GM12801 (cell line): ENCODE results near the gene ARL13A.

Source experiments
- TF ChIP-seq, protein P1 (sequence below): IDR thresholded peaks from one replicate; pipeline ENCODE4 v1.5.1; 2011; ENCODE audit warnings: control low read depth; ENCODE audit not compliant: insufficient read length; ENCODE audit errors: extremely low read depth

The ARL13A gene

DNA sequence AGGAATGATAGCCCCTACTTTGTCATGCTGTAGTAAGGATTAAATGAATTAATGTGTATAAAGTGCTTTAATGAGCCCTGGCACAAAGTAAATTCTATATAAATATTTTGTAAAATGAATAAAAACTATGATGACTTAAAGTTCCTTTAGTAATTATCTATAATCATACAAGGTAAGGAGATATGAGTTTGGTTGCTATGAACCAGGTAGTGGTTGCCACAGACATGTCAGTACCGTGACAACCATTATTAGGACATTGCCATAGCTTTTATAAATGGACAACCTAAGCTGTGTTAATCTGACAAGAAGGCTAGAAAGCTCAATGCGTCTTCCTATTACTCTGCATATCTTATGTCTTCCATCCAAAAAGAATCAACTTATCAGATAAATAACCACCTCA is at the start of gene ARL13A:
Gene ARL13A, plus strand, starts transcription at position 301 of the 400 bp plus-strand sequence. CDS start 3,982 bp downstream, outside the sequence.
- TF ChIP-seq, protein P1, sequence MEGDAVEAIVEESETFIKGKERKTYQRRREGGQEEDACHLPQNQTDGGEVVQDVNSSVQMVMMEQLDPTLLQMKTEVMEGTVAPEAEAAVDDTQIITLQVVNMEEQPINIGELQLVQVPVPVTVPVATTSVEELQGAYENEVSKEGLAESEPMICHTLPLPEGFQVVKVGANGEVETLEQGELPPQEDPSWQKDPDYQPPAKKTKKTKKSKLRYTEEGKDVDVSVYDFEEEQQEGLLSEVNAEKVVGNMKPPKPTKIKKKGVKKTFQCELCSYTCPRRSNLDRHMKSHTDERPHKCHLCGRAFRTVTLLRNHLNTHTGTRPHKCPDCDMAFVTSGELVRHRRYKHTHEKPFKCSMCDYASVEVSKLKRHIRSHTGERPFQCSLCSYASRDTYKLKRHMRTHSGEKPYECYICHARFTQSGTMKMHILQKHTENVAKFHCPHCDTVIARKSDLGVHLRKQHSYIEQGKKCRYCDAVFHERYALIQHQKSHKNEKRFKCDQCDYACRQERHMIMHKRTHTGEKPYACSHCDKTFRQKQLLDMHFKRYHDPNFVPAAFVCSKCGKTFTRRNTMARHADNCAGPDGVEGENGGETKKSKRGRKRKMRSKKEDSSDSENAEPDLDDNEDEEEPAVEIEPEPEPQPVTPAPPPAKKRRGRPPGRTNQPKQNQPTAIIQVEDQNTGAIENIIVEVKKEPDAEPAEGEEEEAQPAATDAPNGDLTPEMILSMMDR: no peak

DNA sequence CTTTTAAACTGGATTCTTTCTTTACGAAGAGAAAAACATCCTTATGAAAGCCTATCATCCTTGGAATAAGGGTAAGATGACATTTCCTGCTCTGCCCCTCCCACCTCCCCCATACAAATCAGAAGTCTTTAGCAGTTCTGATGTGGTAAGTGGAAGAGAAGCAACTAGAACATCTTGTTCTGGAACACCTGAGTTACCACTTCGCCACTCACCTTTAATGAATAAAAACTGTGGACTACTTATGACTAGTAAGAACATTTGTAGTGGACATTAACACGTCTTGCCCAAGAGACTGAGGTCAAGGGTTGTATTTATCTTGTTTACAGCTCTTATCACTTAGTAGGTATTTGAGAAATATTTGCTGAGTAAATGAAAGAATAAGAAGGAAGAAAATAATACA is 45.1 kb upstream of the ARL13A start:
- TF ChIP-seq, protein P1: no peak

DNA sequence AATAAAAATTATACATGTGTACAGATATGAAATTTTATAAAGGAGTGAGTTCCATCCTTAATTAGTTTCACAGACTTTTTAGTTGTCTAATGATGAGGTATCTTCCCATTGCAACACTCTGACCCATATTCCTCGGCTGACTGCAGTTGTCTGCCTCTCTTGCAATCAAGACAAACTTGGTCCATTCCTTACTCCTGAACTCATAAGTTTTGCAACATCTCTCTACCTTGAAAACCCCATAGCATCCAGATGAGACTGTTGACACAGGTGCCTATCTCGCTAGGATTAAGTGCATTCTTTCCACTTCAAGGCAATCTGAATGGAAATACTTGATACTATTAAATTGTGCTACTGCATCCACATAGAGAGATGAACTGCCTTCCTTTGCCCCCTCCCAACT is 43.1 kb upstream of the ARL13A start:
- TF ChIP-seq, protein P1: no peak

DNA sequence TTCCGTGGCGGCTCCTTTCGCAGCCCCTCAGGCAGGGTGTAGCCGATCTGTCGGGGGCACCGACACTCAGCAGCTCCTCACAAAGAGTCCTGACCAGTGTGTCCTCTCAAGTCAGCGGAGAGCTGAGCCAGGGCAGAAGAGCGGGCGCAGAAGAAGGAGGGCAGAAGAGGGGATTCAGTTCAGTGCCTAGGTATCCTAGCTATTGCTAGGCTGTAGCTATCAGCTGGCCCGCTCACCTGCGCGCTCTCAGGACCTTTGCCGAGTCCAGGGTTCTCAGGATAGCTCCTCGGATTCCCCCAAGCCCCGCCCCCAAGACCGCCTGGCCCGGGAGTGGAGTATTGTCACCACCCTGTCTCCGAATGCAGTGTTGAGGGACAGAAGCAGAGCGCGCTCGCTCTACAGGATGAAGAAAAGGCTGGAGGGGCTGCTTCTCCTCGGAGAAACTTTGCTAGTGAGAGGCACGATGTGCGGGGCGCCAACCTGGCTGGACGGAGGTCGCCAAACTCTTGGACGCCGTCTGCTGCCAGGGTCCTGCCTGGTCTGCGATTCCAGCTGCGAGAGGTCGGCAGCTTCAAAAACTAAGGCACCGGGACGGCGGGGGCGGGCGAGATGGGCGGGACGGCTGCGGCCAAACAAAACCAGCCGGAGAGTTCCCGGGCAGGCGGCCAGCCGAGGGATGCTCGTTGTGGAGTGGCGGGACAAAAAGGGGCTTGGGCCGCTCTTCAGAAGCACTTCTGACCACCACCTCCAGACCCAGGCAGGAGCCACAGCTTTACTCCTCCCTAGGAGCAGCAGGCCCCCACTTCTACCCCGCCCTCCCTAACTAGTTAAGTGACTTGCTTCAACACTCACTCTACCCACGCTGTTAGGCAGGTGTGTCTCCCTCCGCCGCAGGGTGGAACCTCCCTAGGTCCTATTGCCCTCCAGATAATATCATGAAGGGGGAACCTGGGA is 40.6 kb upstream of the ARL13A start, which contains the start of gene XKRX:
Gene XKRX, minus strand, starts transcription at position 258 of the 954 bp plus-strand sequence. CDS start 613 bp downstream, outside the sequence.
- TF ChIP-seq, protein P1: no peak

DNA sequence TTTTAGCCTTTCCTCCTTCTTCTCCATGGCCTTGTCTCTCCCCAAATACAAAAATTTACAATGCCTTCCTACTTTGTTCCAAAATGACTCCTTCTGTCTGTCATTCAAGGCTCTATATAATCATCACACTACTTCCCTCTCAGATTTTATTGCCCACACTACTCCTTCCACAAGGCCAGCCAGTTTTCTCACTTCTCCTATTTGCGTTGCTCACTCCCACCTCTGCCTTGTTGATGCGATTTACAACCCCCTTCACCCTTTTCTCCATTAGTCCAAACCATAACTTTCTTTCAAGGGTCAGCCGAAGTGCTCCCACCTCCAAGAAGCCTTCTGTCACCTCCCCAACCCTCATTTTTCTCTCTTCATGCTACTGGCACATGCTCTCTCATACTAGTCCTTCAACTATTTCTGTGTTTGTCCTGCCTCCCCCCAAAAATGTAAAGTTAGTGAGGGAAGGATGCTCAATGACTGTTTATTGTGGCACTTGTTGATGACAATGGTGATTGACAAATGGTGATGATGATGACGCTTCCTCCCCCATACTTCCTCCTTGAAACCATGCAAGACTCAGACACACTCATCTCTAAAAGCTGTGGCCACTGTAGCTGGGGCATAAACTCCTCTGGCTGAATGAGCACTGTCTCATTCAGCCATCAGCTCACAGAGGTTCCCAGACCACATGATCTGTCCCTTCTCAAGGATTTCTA is 38.1 kb upstream of the ARL13A start:
- TF ChIP-seq, protein P1: no peak

DNA sequence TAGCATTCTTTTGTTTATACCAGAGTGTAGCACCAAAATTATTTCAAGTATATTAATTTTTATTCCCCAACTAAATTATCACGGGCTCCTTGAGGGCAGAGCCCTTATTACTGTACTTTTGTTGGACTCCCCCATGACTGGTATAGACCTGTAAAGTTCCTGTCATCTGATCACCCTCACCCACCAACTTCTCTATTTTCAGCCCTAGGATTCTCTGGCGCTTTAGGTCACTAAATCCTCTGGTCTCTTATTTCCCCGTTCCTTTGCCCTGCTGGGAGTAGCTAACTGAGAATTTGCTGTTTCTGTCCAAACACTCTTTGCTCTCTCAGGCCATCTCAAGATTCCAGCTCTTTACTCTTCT is 37.6 kb upstream of the ARL13A start:
- TF ChIP-seq, protein P1: no peak

DNA sequence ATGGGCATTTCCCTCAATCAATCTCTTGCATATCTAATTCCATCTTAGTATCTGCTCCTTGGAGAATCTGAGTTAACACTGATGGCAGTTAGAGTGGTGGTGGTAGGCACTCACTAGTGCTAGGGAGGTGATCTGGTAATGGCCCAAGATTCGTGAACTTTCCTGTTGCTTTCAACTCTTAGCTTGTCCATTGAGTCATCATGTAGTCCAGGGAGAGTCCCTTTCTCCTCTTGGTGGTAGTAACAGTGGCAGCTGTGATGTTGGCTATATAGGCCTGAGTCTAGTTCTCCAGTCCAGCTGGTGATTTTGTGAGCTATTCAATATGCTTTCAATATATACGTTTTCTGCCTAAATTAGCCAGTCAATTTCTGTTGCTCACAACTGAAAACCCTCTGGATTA is 33.7 kb upstream of the ARL13A start:
- TF ChIP-seq, protein P1: no peak
